ENCODE results near the gene PRPSAP2. TPM values are rescaled to one million over a fixed set of nuclear protein-coding genes. Genes with fewer than 3 reads are reported as not detected.
"Not testable (repeated sequence)": the region's sequence is repeated elsewhere in the genome, so short reads cannot be mapped to it uniquely, and the experiment has no call there.

The PRPSAP2 gene
- total RNA-seq, 5 donors from 2014 or later (not counting 1 experiment from before 2014, with no cell fraction given), result 27.4 to 49.6 (median 39.6) TPM

DNA sequence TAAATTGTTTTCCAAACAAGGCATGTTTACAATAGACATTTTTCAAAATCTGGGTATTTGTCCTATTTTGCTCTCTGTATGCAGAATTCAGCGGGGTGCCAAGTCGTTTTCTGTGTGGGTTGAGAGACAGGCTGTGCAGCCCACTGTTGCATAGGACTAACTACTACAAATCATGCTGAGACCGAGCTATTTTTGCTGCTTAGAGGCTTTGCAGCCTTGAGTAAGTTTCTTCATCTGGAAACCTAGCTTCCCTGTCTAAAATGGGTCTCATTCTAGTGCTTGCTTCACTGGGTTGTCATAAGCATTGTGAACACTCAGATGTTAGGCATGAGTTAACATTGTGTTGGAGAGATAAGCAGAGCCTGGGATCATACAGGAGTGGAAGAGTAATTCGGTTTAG is 1.3 kb downstream of the PRPSAP2 start:
- WGBS (ENCODE audit: insufficient coverage), result 60% methylated on average over 1 of the region's 4 CpGs
- Histone ChIP-seq H3K4me3 (ENCODE audit: control insufficient read depth in 1 of 2, extremely low read depth in 1 of 2, low read length in 1 of 2) (no peak overlapping the region), H3K9me3 (no peaks in the 10 kb centered on the region), H3K4me1 (ENCODE audit: control insufficient read depth in 1 of 2, extremely low read depth in 1 of 2, insufficient read depth in 2 of 2, low read length in 2 of 2) (peaks cover 30 to 45% of the 10 kb centered on the region in 2 experiments), H3K27me3 (replicated peaks in 1 of 2; ENCODE audit: control insufficient read depth in 2 of 2, extremely low read depth in 1 of 2, insufficient read depth in 2 of 2, low read length in 1 of 2) (no peaks in the 10 kb centered on the region), H3K27ac (ENCODE audit: low read length) (peak overlapping the region; percentile 20), H3K36me3 (ENCODE audit: control insufficient read depth in 2 of 2, extremely low read depth in 1 of 2, insufficient read depth in 1 of 2, low read length in 1 of 2) (no peaks in the 10 kb centered on the region)
- no peaks in the 10 kb centered on the region for H3K9me3 Mint-ChIP-seq
- peaks cover 57 to 62% (median 58%) of the 10 kb centered on the region in 3 donors for H3K4me1 Mint-ChIP-seq
- DNase-seq, result no peak
- ChIA-PET CTCF (interaction anchor here in 1 of 2 donors (0.6 kb wide), 1 partner anchor 1339 kb away, joined by 4 read pairs; no protein-coding TSS in a partner anchor), POLR2A (interaction anchor here in 1 of 2 donors (0.6 to 0.8 kb wide), 2 partner anchors 9 to 68 kb away, joined by 4 read pairs; no protein-coding TSS in a partner anchor)
- H3K27ac Mint-ChIP-seq, result peak overlapping the region; percentile 72 to 74
- H3K27me3 Mint-ChIP-seq, result no peaks in the 10 kb centered on the region
- H3K4me3 Mint-ChIP-seq, result peak overlapping the region; percentile 85 to 94 (median 91)
- ATAC-seq (replicated peaks in 1 of 4), result no peak
- H3K36me3 Mint-ChIP-seq, result peaks cover 3% of the 10 kb centered on the region

- Histone ChIP-seq H3K27me3 (replicated peaks in 1 of 2; ENCODE audit: control insufficient read depth in 2 of 2, extremely low read depth in 1 of 2, insufficient read depth in 2 of 2, low read length in 1 of 2) (no peaks in the 10 kb centered on the region), H3K4me1 (ENCODE audit: control insufficient read depth in 1 of 2, extremely low read depth in 1 of 2, insufficient read depth in 2 of 2, low read length in 2 of 2) (peaks cover 29 to 44% of the 10 kb centered on the region in 2 experiments), H3K36me3 (ENCODE audit: control insufficient read depth in 2 of 2, extremely low read depth in 1 of 2, insufficient read depth in 1 of 2, low read length in 1 of 2) (peaks cover 0 to 3% of the 10 kb centered on the region in 2 donors), H3K9me3 (no peaks in the 10 kb centered on the region), H3K27ac (ENCODE audit: low read length) (peak overlapping the region; percentile 38), H3K4me3 (ENCODE audit: control insufficient read depth in 1 of 2, extremely low read depth in 1 of 2, low read length in 1 of 2) (no peak overlapping the region)
- Mint-ChIP-seq H3K27ac (peak overlapping the region; percentile 43 to 44), H3K4me1 (peaks cover 58 to 60% (median 59%) of the 10 kb centered on the region in 3 donors), H3K36me3 (peaks cover 3% of the 10 kb centered on the region), H3K4me3 (peak overlapping the region; percentile 17 to 53 (median 21)), H3K27me3 (no peaks in the 10 kb centered on the region), H3K9me3 (no peaks in the 10 kb centered on the region)
- POLR2A ChIA-PET, result interaction anchor here in 1 of 2 donors (0.5 kb wide), 1 partner anchor 646 kb away, joined by 6 read pairs; no protein-coding TSS in a partner anchor
- CTCF ChIA-PET, result no interaction called here
- DNase-seq (no peak), ATAC-seq (replicated peaks in 1 of 4) (no peak)
- 91% methylated on average over 7 of the region's 9 CpGs for WGBS (ENCODE audit: insufficient coverage)
These were observed 2.4 kb downstream of the PRPSAP2 start for GRCh38 chr17:18860161-18860972.

DNA sequence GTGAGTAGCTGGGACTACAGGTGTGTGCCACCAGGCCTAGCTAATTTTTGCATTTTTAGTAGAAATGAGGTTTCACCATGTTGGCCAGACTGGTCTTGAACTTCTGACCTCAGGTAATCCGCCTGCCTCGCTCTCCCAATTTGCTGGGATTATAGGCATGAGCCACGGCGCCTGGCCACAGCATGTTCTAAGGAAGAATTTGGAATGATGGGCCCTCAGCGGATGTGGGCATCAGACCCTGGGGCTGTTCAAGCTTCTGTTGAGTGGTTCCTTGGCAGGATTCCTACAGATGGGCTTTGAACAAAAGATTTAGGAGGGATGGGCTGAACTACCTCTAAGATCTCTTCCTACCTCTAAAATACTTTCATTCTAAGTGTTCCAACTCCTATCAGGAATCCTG is 4.1 kb downstream of the PRPSAP2 start:
- Mint-ChIP-seq H3K36me3 (peaks cover 7% of the 10 kb centered on the region), H3K9me3 (no peaks in the 10 kb centered on the region), H3K27me3 (no peaks in the 10 kb centered on the region), H3K4me3 (no peak overlapping the region), H3K4me1 (peaks cover 43 to 49% (median 47%) of the 10 kb centered on the region in 3 donors), H3K27ac (no peak overlapping the region)
- no peak for DNase-seq
- no peak overlapping the region for H3K4me3 ChIP-seq (ENCODE audit: control insufficient read depth in 1 of 2, extremely low read depth in 1 of 2, low read length in 1 of 2)
- no peak overlapping the region for H3K27ac ChIP-seq (ENCODE audit: low read length)
- POLR2A ChIA-PET, result interaction anchor here in 1 of 2 donors (0.7 kb wide), 1 partner anchor 34 kb away, joined by 5 read pairs; no protein-coding TSS in a partner anchor
- peaks cover 17 to 31% of the 10 kb centered on the region in 2 experiments for H3K4me1 ChIP-seq (ENCODE audit: control insufficient read depth in 1 of 2, extremely low read depth in 1 of 2, insufficient read depth in 2 of 2, low read length in 2 of 2)
- ATAC-seq (replicated peaks in 1 of 4), result no peak
- peaks cover 0 to 16% of the 10 kb centered on the region in 2 donors for H3K36me3 ChIP-seq (ENCODE audit: control insufficient read depth in 2 of 2, extremely low read depth in 1 of 2, insufficient read depth in 1 of 2, low read length in 1 of 2)
- no peaks in the 10 kb centered on the region for H3K27me3 ChIP-seq (replicated peaks in 1 of 2; ENCODE audit: control insufficient read depth in 2 of 2, extremely low read depth in 1 of 2, insufficient read depth in 2 of 2, low read length in 1 of 2)
- CTCF ChIA-PET, result no interaction called here
- H3K9me3 ChIP-seq, result no peaks in the 10 kb centered on the region
- 100% methylated on average over 4 of the region's 5 CpGs for WGBS (ENCODE audit: insufficient coverage)

DNA sequence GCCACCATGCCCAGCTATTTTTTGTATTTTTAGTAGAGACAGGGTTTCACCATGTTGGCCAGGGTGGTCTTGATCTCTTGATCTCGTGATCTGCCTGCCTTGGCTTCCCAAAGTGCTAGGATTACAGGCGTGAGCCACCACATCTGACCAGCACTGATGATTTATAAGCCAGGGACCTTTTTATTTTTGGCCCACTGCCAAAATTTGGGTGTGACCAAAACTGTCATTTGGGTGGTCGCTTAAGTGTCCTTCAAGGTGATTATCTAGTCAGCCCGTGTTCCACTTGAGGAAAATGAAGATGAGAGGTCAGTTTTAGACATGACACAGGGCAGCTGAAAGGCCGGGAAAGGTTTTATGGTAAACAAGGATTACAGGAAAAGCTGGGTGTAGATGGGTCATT is 7.1 kb downstream of the PRPSAP2 start:
- POLR2A ChIA-PET; ATAC-seq (replicated peaks in 1 of 4); H3K27ac ChIP-seq (ENCODE audit: low read length); H3K9me3 Mint-ChIP-seq; H3K4me1 ChIP-seq (ENCODE audit: control insufficient read depth in 1 of 2, extremely low read depth in 1 of 2, insufficient read depth in 2 of 2, low read length in 2 of 2); H3K9me3 ChIP-seq; H3K27me3 Mint-ChIP-seq; CTCF ChIA-PET; H3K27me3 ChIP-seq (replicated peaks in 1 of 2; ENCODE audit: control insufficient read depth in 2 of 2, extremely low read depth in 1 of 2, insufficient read depth in 2 of 2, low read length in 1 of 2); H3K27ac Mint-ChIP-seq; H3K4me3 Mint-ChIP-seq; DNase-seq; H3K4me3 ChIP-seq (ENCODE audit: control insufficient read depth in 1 of 2, extremely low read depth in 1 of 2, low read length in 1 of 2): not testable (repeated sequence)
- H3K36me3 ChIP-seq (ENCODE audit: control insufficient read depth in 2 of 2, extremely low read depth in 1 of 2, insufficient read depth in 1 of 2, low read length in 1 of 2), result peaks cover 0 to 34% of the 10 kb centered on the region in 2 donors
- peaks cover 30 to 34% (median 33%) of the 10 kb centered on the region in 3 donors for H3K4me1 Mint-ChIP-seq
- H3K36me3 Mint-ChIP-seq, result peaks cover 17% of the 10 kb centered on the region
- WGBS (ENCODE audit: insufficient coverage), result 98% methylated on average over 5 of the region's 5 CpGs

GRCh38 chr17:18866866-18867813 is 9.2 kb downstream of the PRPSAP2 start:
- Mint-ChIP-seq H3K36me3 (peaks cover 21% of the 10 kb centered on the region), H3K27ac (no peak overlapping the region), H3K9me3 (no peaks in the 10 kb centered on the region), H3K4me1 (peaks cover 14 to 17% (median 14%) of the 10 kb centered on the region in 3 donors), H3K4me3 (no peak overlapping the region), H3K27me3 (no peaks in the 10 kb centered on the region)
- 100% methylated on average over 1 of the region's 8 CpGs for WGBS (ENCODE audit: insufficient coverage)
- ChIA-PET POLR2A (interaction anchor here (0.6 to 1.0 kb wide), 3 partner anchors 8 to 375 kb away, joined by 3 to 9 read pairs (median 4); no protein-coding TSS in a partner anchor), CTCF (interaction anchor here in 1 of 2 donors (0.6 kb wide), 1 partner anchor 62 kb away, joined by 3 read pairs; no protein-coding TSS in a partner anchor)
- DNase-seq (no peak), ATAC-seq (replicated peaks in 1 of 4) (no peak)
- Histone ChIP-seq H3K27ac (ENCODE audit: low read length) (no peak overlapping the region), H3K4me3 (ENCODE audit: control insufficient read depth in 1 of 2, extremely low read depth in 1 of 2, low read length in 1 of 2) (no peak overlapping the region), H3K36me3 (ENCODE audit: control insufficient read depth in 2 of 2, extremely low read depth in 1 of 2, insufficient read depth in 1 of 2, low read length in 1 of 2) (peaks cover 0 to 45% of the 10 kb centered on the region in 2 donors), H3K4me1 (ENCODE audit: control insufficient read depth in 1 of 2, extremely low read depth in 1 of 2, insufficient read depth in 2 of 2, low read length in 2 of 2) (peaks cover 0 to 4% of the 10 kb centered on the region in 2 experiments), H3K9me3 (no peaks in the 10 kb centered on the region), H3K27me3 (replicated peaks in 1 of 2; ENCODE audit: control insufficient read depth in 2 of 2, extremely low read depth in 1 of 2, insufficient read depth in 2 of 2, low read length in 1 of 2) (no peaks in the 10 kb centered on the region)

DNA sequence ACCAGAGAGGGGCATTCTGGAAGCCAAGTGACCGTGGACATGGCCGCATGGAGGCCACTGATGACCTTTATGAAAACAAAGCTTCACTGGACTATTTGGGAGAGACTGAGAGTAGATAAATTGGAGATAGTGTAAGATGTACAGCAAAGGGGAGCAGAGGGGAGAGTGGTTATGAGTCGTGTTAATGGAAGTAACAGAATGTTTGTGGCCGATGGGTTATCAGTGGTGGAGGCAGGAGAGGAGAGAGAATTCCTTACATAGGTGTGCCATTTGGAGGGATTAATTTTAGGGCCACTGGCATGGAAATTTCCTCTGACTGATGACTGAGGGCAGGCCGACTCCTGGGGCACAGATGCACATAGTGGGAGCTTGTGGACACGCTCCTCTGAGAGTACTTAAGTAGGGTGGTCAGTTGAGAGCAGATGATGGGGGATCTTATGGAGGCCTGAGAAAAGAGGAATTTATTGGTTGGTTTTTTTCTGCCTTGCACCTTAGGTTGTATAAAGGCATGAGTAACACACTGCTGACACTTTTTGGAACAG is 19.2 kb downstream of the PRPSAP2 start:
- DNase-seq (no peak), ATAC-seq (replicated peaks in 1 of 4) (no peak)
- WGBS (ENCODE audit: insufficient coverage), result 97% methylated on average over 6 of the region's 6 CpGs
- Histone ChIP-seq H3K4me3 (ENCODE audit: control insufficient read depth in 1 of 2, extremely low read depth in 1 of 2, low read length in 1 of 2) (no peak overlapping the region), H3K27me3 (replicated peaks in 1 of 2; ENCODE audit: control insufficient read depth in 2 of 2, extremely low read depth in 1 of 2, insufficient read depth in 2 of 2, low read length in 1 of 2) (no peaks in the 10 kb centered on the region), H3K4me1 (ENCODE audit: control insufficient read depth in 1 of 2, extremely low read depth in 1 of 2, insufficient read depth in 2 of 2, low read length in 2 of 2) (no peaks in the 10 kb centered on the region), H3K36me3 (ENCODE audit: control insufficient read depth in 2 of 2, extremely low read depth in 1 of 2, insufficient read depth in 1 of 2, low read length in 1 of 2) (peaks cover 5 to 76% of the 10 kb centered on the region in 2 donors), H3K9me3 (no peaks in the 10 kb centered on the region), H3K27ac (ENCODE audit: low read length) (no peak overlapping the region)
- CTCF ChIA-PET, result no interaction called here
- H3K4me1 Mint-ChIP-seq, result no peaks in the 10 kb centered on the region
- no peak overlapping the region for H3K4me3 Mint-ChIP-seq
- H3K27me3 Mint-ChIP-seq, result no peaks in the 10 kb centered on the region
- H3K9me3 Mint-ChIP-seq, result no peaks in the 10 kb centered on the region
- H3K36me3 Mint-ChIP-seq, result peaks cover 41% of the 10 kb centered on the region
- POLR2A ChIA-PET, result no interaction called here
- H3K27ac Mint-ChIP-seq, result no peak overlapping the region
